Suprapubic skin (tissue), 4 donors: ENCODE results near the gene FOXA3. TPM values are rescaled to one million over a fixed set of nuclear protein-coding genes. Genes with fewer than 3 reads are reported as not detected.

ENCODE experiments used
- DNase-seq, 2 donors: peaks; one replicate each; pipeline ENCODE4 v3.0.0-alpha.2; 2019; ENCODE audit warnings: low spot score in 2 of 2
- H3K27ac ChIP-seq: fragments of 200-600 bp; sonication (generic); one replicate; pipeline ENCODE4 v1.5.1; 2019
- H3K27me3 ChIP-seq: fragments of 200-600 bp; sonication (generic); one replicate; pipeline ENCODE4 v1.5.1; 2019
- H3K36me3 ChIP-seq: fragments of 200-600 bp; sonication (generic); one replicate; pipeline ENCODE4 v1.5.1; 2019
- H3K4me1 ChIP-seq: fragments of 200-600 bp; sonication (generic); one replicate; pipeline ENCODE4 v1.5.1; 2019
- H3K4me3 ChIP-seq: fragments of 200-600 bp; sonication (generic); one replicate; pipeline ENCODE4 v1.5.1; 2019; ENCODE audit warnings: mild to moderate bottlenecking
- H3K9me3 ChIP-seq: fragments of 200-600 bp; sonication (generic); one replicate; pipeline ENCODE4 v1.5.1; 2019
- CTCF ChIP-seq, 2 donors: fragments of 200-600 bp in 1 of 2; fragments of 450-650 bp in 1 of 2; sonication (generic) in 1 of 2; IDR thresholded peaks; one replicate each; pipeline ENCODE4 v1.5.1; 2016 to 2019; ENCODE audit warnings: antibody characterized with exemption in 2 of 2, mild to moderate bottlenecking in 1 of 2, moderate library complexity in 1 of 2
- EP300 ChIP-seq: sonication (generic); formaldehyde crosslinking; IDR thresholded peaks from one replicate; pipeline ENCODE4 v1.6.1; 2017; ENCODE audit warnings: antibody characterized with exemption
- POLR2A ChIP-seq, 2 donors: fragments of 450-650 bp; IDR thresholded peaks; one replicate each; pipeline ENCODE4 v1.6.1; 2017; ENCODE audit warnings: antibody characterized with exemption in 2 of 2, mild to moderate bottlenecking in 2 of 2, moderate library complexity in 2 of 2
- POLR2AphosphoS5 ChIP-seq, 3 donors: sonication (generic); formaldehyde crosslinking; IDR thresholded peaks; one replicate each; pipeline ENCODE4 v1.6.1; 2017; ENCODE audit warnings: antibody characterized with exemption in 3 of 3
- WGBS: methylation state at CpG from one replicate; pipeline ENCODE4 v1.1.5; 2018; 5-methylcytosine and 5-hydroxymethylcytosine counted together
- total RNA-seq, 4 donors: library from RNA; depleted of rRNA; stranded (reverse); fragments of >200 nt; gene quantifications; one replicate each; pipeline ENCODE4 v1.1.0, GENCODE V29; 2016

FOXA3 gene
- total RNA-seq, 4 donors from 2014 or later: 0.30 TPM; not detected in 3

DNA sequence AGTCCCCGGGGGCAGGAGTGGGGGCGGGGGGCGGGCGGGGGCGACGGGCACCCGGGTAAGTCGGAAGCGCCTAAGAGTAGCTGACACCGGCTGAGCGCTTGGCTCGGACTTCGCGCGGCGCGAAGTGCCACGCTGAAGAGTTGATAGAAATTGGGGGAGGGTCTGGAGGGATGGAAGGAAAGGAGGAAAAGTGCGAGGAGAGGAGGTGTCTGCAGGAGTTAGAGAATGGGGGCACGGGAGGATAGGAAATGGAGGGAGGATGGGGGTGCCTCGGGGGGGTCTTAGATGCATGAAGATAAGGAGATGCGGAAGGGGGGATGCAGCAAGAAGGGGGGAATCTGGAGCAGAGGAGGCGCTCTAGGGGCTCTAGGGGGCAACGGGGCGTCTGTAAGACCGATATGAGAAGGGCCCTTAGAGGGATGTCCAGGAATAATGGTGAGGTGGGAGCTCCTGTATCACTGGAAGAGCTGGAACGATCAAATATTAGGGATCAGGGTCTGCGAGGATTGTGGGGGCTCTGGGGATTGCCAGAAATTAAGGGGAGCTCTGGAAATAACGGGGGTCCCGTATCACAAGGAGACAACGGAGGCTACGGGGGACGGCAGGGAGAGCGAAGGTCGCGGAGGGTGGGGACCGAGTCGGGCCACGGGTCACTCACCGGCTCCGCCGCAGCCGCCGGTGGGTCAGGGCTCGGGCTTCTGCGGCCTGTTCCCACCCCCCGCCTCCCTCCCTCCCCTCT is 38.0 kb downstream of the FOXA3 start, which contains the start of gene MYPOP:
TSS of gene MYPOP (minus strand) at position 702 of the 739 bp plus-strand sequence. CDS start 840 bp downstream, outside the sequence.
- Histone ChIP-seq H3K27me3 (no peaks in the 10 kb centered on the region), H3K36me3 (peaks cover 22% of the 10 kb centered on the region), H3K4me1 (peaks cover 24% of the 10 kb centered on the region), H3K9me3 (no peaks in the 10 kb centered on the region), H3K27ac (peak within 1 kb of the TSS; percentile 26), H3K4me3 (peak within 1 kb of the TSS; percentile 72)
- WGBS: under 1% methylated on average over 33 of the region's 47 CpGs
- TF ChIP-seq CTCF (IDR thresholded peaks at IDR 0.05) (no peak), POLR2AphosphoS5 (IDR thresholded peaks at IDR 0.05) (no peak), EP300 (no peak), POLR2A (IDR thresholded peaks at IDR 0.05) (no peak)
- no peak for DNase-seq

DNA sequence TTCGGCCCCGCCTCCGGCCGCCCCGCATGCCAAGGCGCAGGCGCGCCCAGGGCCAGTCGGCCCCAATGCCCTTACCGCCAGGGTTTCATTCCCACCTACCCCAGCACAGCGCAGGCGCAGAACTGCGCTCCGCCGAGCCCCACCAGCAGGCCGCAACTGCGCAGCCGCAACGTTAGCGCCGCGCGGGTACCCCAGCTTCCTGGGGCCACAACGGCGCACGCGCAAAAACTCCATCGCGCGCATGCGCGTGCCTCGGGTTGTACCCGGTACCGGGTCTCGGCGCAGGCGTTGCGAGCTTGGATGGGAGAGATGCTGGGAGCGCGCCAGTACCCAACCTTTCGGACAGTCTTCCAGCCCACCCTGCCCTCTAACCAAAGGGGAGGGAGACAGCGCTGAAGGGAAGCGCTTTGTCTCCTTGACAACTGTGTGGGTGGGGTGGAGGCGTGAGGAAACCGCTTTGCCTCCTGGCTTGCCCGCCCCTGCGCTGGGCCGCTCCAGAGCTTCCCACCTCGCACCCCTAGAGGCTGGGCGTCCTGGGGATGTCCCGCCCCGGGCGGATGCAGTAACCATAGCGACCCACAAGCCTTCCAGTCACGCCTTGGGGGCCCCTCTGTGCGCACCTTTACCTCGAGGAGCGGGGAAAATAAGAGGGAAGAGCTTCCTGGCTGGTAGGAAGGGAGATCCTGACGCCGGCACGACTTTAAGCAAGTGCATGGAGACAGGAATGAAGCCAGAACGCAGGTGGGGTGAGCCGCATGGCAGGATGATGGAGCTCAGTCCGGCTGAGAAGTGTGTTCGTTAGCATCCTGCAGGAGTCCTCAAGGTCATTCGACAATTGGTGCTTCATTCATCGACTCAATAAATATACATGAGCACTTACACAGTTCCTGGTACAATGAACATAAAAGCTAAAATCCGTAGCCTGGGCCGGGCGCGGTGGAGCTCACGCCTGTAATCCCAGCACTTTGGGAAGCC is 38.8 kb downstream of the FOXA3 start:
- peaks cover 15% of the 10 kb centered on the region for H3K36me3 ChIP-seq
- H3K9me3 ChIP-seq: no peaks in the 10 kb centered on the region
- WGBS: 7% methylated on average over 22 of the region's 73 CpGs
- peak overlapping the region; percentile 26 for H3K27ac ChIP-seq
- TF ChIP-seq POLR2AphosphoS5 (IDR thresholded peaks at IDR 0.05) (peak in 2 of 3 donors; percentile 35 to 72), POLR2A (IDR thresholded peaks at IDR 0.05) (no peak)
- H3K4me1 ChIP-seq: peaks cover 24% of the 10 kb centered on the region
- peak; percentile 96 to 97 for DNase-seq
- H3K27me3 ChIP-seq: no peaks in the 10 kb centered on the region
- H3K4me3 ChIP-seq: peak overlapping the region; percentile 72

GRCh38 chr19:45905011-45905410 is 40.9 kb downstream of the FOXA3 start:
- no peak overlapping the region for H3K27ac ChIP-seq
- WGBS: 83% methylated on average over 10 of the region's 10 CpGs
- TF ChIP-seq CTCF (IDR thresholded peaks at IDR 0.05): no peak
- no peak for TF ChIP-seq EP300
- no peak for TF ChIP-seq POLR2A (IDR thresholded peaks at IDR 0.05)
- no peak for TF ChIP-seq POLR2AphosphoS5 (IDR thresholded peaks at IDR 0.05)

DNA sequence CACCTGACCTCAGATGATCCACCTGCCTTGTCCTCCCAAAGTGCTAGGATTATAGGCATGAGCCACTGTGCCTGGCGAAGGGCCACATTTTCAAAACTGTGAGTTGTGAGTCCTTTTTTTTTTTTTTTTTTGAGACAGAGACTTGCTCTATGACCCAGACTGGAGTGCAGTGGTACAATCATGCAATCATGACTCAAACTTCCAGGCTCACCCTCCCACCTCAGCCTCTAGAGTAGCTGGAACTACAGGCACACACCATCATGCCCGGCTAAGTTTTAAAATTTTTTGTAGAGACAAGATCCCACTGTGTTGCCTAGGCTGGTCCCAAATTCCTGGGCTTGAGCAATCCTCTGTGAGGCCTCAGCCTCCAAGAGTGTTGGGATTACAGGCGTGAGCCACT is 42.1 kb downstream of the FOXA3 start:
- TF ChIP-seq POLR2A (IDR thresholded peaks at IDR 0.05): no peak
- TF ChIP-seq CTCF (IDR thresholded peaks at IDR 0.05): no peak
- no peak for TF ChIP-seq EP300
- WGBS: 87% methylated on average over 3 of the region's 3 CpGs
- DNase-seq: no peak
- Histone ChIP-seq H3K27ac (no peak overlapping the region), H3K27me3 (peaks cover 3% of the 10 kb centered on the region), H3K36me3 (no peaks in the 10 kb centered on the region), H3K4me1 (peaks cover 15% of the 10 kb centered on the region), H3K4me3 (no peak overlapping the region), H3K9me3 (no peaks in the 10 kb centered on the region)

More at GRCh38 chr19:45905011-45905410, 40.9 kb downstream of the FOXA3 start:
- Histone ChIP-seq H3K9me3 (no peaks in the 10 kb centered on the region), H3K36me3 (no peaks in the 10 kb centered on the region), H3K27me3 (no peaks in the 10 kb centered on the region), H3K4me3 (no peak overlapping the region), H3K4me1 (peaks cover 24% of the 10 kb centered on the region)
- no peak for DNase-seq

DNA sequence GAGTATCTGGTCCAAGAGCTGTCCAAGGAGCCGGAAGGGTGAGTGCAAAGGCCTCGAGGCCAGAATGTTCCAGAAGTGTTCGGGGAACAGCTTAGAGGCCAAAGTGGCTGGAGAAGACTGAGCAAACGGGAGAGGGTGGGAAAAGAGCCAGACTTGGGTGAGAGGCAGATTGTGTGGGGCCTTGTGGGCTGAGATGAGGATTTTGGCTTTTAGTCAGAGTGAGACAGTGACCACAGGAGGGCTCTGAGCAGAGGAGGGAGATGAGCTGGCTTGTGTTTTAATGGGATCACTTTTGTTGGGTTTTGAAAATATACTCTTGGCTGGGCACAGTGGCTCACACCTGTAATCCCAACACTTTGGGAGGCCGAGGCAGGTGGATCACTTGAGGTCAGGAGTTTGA is 44.8 kb downstream of the FOXA3 start:
- Histone ChIP-seq H3K36me3 (no peaks in the 10 kb centered on the region), H3K27ac (no peak overlapping the region), H3K9me3 (no peaks in the 10 kb centered on the region), H3K27me3 (peaks cover 14% of the 10 kb centered on the region), H3K4me1 (no peaks in the 10 kb centered on the region), H3K4me3 (no peak overlapping the region)
- no peak for TF ChIP-seq POLR2AphosphoS5 (IDR thresholded peaks at IDR 0.05)
- no peak for TF ChIP-seq CTCF (IDR thresholded peaks at IDR 0.05)
- TF ChIP-seq POLR2A (IDR thresholded peaks at IDR 0.05): no peak
- no peak for TF ChIP-seq EP300
- DNase-seq: no peak
- WGBS: 86% methylated on average over 5 of the region's 5 CpGs
